SK-MEL-5 (cell line): ENCODE results near the gene TMC8. TPM values are rescaled to one million over a fixed set of nuclear protein-coding genes. Genes with fewer than 3 reads are reported as not detected.
"Not testable (repeated sequence)": the region's sequence is repeated elsewhere in the genome, so short reads cannot be mapped to it uniquely, and the experiment has no call there.

ENCODE experiments used
- DNase-seq: peaks from one replicate; pipeline ENCODE4 v3.0.0-alpha.2; 2016; ENCODE audit warnings: low read depth, low spot score
- in situ Hi-C: cut with HindIII; loops from 2 replicates; pipeline ENCODE4 v1.10.0; 2016; ENCODE audit warnings: low sequenced_read_pairs, high pct_unique_total_duplicates, low pct_unique_long_range_greater_than_20kb
- total RNA-seq: library from RNA; depleted of rRNA; stranded (reverse); fragments of >200 nt; shearing (Covaris generic); gene quantifications from 2 replicates; pipeline ENCODE4 v1.2.3, GENCODE V29; 2014

The TMC8 gene
- total RNA-seq, 1 experiment from 2014 or later = 0.45 TPM

- in situ Hi-C loops = no loop called here
- no peak for DNase-seq
Measured at GRCh38 chr17:78164748-78165607, 34.4 kb downstream of the TMC8 start.

GRCh38 chr17:78166416-78166815, 35.8 kb downstream of the TMC8 start:
- in situ Hi-C loops = no loop called here
- DNase-seq = no peak

GRCh38 chr17:78168242-78168902, 37.8 kb downstream of the TMC8 start, which contains the start of gene SYNGR2:
TSS of gene SYNGR2 (plus strand) at chr17:78168581. CDS start at chr17:78168617, 36 bp downstream.
- peak; percentile 91 for DNase-seq
- in situ Hi-C loops = no loop called here

GRCh38 chr17:78168903-78169793, 38.6 kb downstream of the TMC8 start:
- DNase-seq = peak; percentile 89

DNA sequence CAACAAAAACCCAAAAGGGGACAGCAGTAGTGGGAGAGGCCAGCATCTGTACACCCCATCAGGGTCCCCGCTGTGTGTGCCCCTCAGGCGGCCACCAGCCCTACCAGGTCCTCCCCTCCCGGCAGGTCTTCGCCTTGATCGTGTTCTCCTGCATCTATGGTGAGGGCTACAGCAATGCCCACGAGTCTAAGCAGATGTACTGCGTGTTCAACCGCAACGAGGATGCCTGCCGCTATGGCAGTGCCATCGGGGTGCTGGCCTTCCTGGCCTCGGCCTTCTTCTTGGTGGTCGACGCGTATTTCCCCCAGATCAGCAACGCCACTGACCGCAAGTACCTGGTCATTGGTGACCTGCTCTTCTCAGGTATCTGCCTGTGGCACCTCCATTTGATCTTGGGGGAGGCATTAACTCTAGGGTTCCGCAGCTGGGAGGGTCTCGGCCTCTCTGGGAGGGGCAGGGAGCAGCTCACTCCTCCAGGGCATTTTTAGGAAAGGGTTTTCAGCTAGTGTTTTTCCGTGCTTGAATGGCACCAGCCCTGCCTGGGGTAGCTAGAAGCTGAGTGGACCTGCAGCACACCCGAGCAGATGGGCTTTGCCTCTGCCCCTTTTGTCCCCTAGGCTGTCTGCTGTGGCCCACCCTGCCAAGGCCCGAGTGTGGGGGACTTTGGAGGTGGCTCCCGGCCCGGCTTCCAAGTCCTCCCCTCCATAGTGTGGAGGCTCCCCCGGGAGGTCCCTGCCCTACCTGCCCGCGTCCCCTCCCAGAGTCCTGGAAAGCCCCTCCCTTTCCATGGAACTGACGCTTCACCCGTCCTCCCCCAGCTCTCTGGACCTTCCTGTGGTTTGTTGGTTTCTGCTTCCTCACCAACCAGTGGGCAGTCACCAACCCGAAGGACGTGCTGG, 40.4 kb downstream of the TMC8 start:
- no peak for DNase-seq
- in situ Hi-C loops = no loop called here

More at GRCh38 chr17:78168903-78169793, 38.6 kb downstream of the TMC8 start:
- in situ Hi-C loops = no loop called here

DNA sequence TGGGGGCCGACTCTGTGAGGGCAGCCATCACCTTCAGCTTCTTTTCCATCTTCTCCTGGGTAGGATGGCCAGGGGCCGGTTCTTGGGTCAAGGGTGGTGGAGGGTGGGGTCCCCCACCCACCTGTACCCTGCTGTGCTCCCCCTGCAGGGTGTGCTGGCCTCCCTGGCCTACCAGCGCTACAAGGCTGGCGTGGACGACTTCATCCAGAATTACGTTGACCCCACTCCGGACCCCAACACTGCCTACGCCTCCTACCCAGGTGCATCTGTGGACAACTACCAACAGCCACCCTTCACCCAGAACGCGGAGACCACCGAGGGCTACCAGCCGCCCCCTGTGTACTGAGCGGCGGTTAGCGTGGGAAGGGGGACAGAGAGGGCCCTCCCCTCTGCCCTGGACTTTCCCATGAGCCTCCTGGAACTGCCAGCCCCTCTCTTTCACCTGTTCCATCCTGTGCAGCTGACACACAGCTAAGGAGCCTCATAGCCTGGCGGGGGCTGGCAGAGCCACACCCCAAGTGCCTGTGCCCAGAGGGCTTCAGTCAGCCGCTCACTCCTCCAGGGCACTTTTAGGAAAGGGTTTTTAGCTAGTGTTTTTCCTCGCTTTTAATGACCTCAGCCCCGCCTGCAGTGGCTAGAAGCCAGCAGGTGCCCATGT, 41.1 kb downstream of the TMC8 start:
- DNase-seq, in situ Hi-C loops: not testable (repeated sequence)

DNA sequence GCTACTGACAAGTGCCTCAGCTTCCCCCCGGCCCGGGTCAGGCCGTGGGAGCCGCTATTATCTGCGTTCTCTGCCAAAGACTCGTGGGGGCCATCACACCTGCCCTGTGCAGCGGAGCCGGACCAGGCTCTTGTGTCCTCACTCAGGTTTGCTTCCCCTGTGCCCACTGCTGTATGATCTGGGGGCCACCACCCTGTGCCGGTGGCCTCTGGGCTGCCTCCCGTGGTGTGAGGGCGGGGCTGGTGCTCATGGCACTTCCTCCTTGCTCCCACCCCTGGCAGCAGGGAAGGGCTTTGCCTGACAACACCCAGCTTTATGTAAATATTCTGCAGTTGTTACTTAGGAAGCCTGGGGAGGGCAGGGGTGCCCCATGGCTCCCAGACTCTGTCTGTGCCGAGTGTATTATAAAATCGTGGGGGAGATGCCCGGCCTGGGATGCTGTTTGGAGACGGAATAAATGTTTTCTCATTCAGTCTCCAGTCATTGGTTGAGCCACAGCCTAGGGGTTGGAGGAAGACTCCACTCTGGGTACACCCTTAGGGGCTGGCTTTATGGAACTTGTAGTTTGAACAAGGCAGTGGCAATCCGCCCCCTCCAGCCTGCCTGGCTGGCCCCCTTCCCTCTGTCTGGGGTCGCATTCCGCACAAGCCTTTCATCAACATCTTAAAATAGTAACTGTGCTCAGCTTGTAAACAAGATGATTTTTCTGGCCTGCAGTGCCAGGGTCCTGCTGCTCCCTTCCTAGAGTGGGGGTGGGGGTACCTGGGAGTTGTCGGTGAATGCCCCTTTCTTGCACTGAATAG, 41.9 kb downstream of the TMC8 start:
- in situ Hi-C loops = no loop called here
- no peak for DNase-seq

- no peak for DNase-seq
- in situ Hi-C loops = no loop called here
Measured at GRCh38 chr17:78173097-78173715, 42.6 kb downstream of the TMC8 start.

- peak; percentile 47 for DNase-seq
- in situ Hi-C loops = no loop called here
Measured at GRCh38 chr17:78174346-78174869, 43.8 kb downstream of the TMC8 start.

DNA sequence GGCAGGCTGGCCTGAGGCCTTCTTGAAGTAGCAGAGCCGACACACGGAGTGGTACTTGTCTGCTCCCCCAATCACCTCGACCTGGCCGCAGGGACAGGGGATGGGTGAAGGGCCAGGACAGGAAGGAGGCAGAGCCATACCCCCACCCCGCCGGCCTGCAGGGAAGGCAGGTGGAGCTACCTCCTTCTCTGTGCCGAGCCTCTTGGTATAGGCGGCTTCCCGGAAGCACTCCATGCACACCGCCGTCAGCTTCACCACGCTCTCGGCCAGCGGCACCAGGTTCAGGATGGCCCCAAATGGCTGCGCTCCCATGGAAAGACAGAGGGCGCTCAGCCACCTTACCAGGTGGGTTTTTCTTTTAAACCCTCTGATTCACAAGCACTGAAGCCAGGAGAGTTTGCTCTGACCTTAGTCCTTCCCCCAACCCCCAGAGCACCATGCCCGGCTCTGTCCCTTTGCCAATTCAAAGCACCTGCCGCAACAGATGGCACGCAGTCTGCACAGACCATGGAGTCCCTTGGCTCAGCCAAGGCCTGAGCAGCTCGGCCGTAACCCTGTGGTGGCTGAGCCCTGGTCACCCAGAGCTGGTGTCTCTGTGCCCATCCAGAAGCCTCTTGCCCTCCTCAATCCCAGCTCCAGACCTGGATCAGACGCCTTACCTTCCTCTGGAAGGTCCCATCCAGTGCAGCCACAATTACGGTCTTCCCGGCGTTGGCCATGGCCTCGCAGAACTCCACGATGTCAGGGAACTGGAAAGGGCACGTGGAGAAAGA, 44.5 kb downstream of the TMC8 start:
- in situ Hi-C loops = no loop called here
- no peak for DNase-seq

DNA sequence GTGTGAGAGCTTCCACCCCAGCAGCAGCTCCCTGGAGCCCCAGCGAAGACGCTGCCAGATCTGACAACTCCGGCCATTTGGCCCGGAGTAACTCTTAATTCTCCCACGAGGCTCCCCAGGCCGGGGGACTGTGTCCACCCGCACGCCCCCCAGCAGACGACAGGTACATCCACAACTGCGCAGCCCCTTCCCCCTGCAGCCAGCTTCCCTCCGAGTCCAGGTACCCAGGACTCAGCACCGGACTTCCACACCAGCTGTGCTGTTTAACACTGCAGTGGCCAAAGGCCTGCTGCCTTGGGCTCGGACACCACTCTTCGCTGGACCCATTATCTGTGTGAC, 45.0 kb downstream of the TMC8 start:
- in situ Hi-C loops = no loop called here
- DNase-seq = no peak

DNA sequence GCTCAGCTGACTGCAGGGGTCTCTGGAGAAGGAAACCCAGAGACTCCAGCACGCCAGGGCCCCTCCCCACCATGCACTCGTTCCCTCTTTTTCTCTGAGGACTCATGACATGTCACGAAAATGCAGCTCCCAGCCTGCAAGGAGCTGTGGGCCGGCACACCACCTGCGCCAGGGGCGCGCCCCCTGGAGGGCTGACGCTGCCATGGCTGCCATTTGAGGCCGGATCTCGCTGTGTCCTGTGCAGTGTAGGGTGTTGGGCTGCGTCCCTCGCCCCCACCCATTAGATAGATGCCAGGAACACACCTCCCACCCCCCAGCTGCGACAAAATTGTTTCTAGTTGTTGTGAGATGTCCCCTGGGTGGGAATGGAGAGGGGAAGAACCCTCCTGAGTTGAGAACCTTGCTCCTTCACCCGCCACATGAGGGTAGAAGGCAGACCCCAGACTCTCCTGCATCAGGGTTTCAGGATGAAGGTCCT, 46.0 kb downstream of the TMC8 start:
- in situ Hi-C loops = no loop called here
- DNase-seq = peak; percentile 85

DNA sequence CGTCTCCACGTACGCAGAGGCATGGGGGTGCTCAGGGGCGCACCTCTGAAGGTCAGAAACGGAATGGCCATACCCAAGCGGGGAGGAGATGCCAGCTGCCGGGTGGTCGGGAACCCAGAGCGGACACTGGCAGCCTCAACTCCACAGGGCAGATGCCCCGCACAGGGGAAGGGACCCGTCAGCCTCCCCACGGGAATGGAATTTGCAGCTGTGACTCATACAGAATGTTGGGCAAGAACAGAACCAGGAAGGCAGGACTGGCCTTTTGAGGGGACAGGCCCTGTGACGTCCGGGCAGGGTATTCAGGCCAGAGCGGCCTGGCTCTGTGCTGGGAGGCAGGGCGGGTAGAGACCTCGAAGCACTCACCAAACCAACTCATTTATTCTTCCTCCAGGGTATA, 48.8 kb downstream of the TMC8 start:
- no peak for DNase-seq
- in situ Hi-C loops = no loop called here

GRCh38 chr17:78180083-78180482, 49.5 kb downstream of the TMC8 start:
- no peak for DNase-seq
- in situ Hi-C loops = no loop called here

DNA sequence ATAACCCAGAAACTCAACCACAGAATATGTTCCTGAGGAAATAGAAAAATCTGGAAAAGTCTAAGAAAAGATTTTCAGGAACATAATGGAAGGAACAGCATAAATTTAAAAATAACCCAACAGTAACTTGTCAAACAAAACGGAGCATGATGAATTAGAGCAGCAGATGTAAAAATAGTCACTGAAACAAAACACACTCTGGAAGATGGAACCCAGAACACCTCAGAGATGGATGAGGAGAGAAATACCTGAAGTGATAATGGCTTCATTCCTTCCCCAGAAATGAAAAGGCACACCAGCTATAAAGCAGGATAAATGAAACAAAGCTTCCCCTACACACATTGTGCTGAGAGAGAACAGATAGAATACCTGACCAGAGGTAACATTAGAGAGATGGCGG, 49.9 kb downstream of the TMC8 start:
- in situ Hi-C loops = no loop called here
- no peak for DNase-seq
